Right renal cortex interstitium (tissue), 3 donors: ENCODE data around the gene RP2. TPM values are rescaled to one million over a fixed set of nuclear protein-coding genes. Genes with fewer than 3 reads are reported as not detected.

Experiments
- DNase-seq, 3 donors: peaks; one replicate each; pipeline ENCODE4 v3.0.0-alpha.2; 2013; ENCODE audit warnings: low read depth in 3 of 3, low spot score in 2 of 3
- polyA plus RNA-seq, 3 donors: library from polyadenylated mRNA; unstranded; fragments of 120-200 nt; gene quantifications; one replicate each; pipeline ENCODE4 v1.2.1, GENCODE V29; 2013; ENCODE audit not compliant: insufficient read length in 3 of 3

The RP2 gene
- polyA plus RNA-seq, 3 donors: 14.7 to 15.9 (median 15.5) TPM

- no peak for DNase-seq
Measured at GRCh38 chrX:46916273-46916672, 79.4 kb downstream of the RP2 start.

GRCh38 chrX:46917622-46918021 lies 80.8 kb downstream of the RP2 start:
- no peak for DNase-seq

GRCh38 chrX:46918434-46918833 lies 81.6 kb downstream of the RP2 start:
- DNase-seq: no peak

GRCh38 chrX:46920235-46920634 lies 83.4 kb downstream of the RP2 start:
- no peak for DNase-seq

- DNase-seq: no peak
Measured at GRCh38 chrX:46922611-46923010, 85.8 kb downstream of the RP2 start.

- no peak for DNase-seq
Measured at GRCh38 chrX:46927718-46928117, 90.9 kb downstream of the RP2 start.

GRCh38 chrX:46929439-46930261 lies 92.8 kb downstream of the RP2 start:
- DNase-seq: no peak

Other genes with a start within 250 kb of the RP2 start
- 1 to 10 TPM; 4.3 to 4.7 (median 4.5) TPM for gene SLC9A7, start 77.9 kb upstream of the RP2 start, polyA plus RNA-seq
- gene JADE3, start 75.4 kb downstream of the RP2 start, polyA plus RNA-seq: 10 to 100 TPM; 25.0 to 26.9 (median 26.5) TPM
- gene RGN, start 241.4 kb downstream of the RP2 start, polyA plus RNA-seq: 10 to 100 TPM; 31.0 to 43.6 (median 34.1) TPM